ENCODE measurements around the gene C1orf226.
"Not testable (repeated sequence)": the region's sequence is repeated elsewhere in the genome, so short reads cannot be mapped to it uniquely, and the experiment has no call there.

C1orf226 gene, protein sequence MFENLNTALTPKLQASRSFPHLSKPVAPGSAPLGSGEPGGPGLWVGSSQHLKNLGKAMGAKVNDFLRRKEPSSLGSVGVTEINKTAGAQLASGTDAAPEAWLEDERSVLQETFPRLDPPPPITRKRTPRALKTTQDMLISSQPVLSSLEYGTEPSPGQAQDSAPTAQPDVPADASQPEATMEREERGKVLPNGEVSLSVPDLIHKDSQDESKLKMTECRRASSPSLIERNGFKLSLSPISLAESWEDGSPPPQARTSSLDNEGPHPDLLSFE

GRCh38 chr1:162381383-162381782 is at the start of gene C1orf226:
Gene C1orf226 (plus strand): TSS chr1:162381728. CDS start chr1:162381902, 174 bp downstream.
- H3K27me3 Mint-ChIP-seq = peaks cover 2 to 3% of the 10 kb centered on the region in 2 donors
- no peaks in the 10 kb centered on the region for H3K9me3 Mint-ChIP-seq
- no peak for DNase-seq
- ATAC-seq (replicated peaks) = no peak
- no peaks in the 10 kb centered on the region for H3K4me1 Mint-ChIP-seq
- H3K27ac Mint-ChIP-seq = no peak within 1 kb of the TSS
- no peak within 1 kb of the TSS for H3K4me3 Mint-ChIP-seq
- no peaks in the 10 kb centered on the region for H3K36me3 Mint-ChIP-seq

- ATAC-seq (replicated peaks) (no peak), DNase-seq (no peak)
- Mint-ChIP-seq H3K27me3 (peaks cover 16 to 18% of the 10 kb centered on the region in 2 donors), H3K9me3 (no peaks in the 10 kb centered on the region), H3K36me3 (no peaks in the 10 kb centered on the region), H3K4me1 (no peaks in the 10 kb centered on the region), H3K27ac (no peak overlapping the region), H3K4me3 (no peak overlapping the region)
These were observed 47.5 kb upstream of the C1orf226 start for GRCh38 chr1:162333991-162334390.

DNA sequence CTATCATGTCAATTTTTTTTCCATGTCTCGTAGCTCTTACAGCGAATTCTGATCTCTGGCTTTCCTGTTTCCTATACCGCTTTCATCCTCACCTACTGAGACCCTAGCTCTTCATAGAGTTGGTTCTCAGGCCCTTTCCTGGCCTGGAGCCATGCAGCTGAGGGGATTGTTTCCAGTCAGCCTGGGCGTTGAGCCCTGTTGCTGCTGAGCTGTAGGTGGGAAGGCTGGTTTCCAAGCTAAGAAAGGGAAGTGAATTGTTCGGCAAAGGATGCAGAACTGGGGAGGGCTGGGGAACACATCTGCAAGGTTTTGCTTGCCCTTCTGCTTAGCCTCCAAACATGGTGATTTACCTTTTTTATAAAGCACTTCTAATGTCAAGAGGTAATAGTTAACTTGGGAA is 46.4 kb upstream of the C1orf226 start:
- Mint-ChIP-seq H3K27me3 (peaks cover 16 to 18% of the 10 kb centered on the region in 2 donors), H3K4me3 (no peak overlapping the region), H3K9me3 (no peaks in the 10 kb centered on the region), H3K4me1 (no peaks in the 10 kb centered on the region), H3K27ac (no peak overlapping the region), H3K36me3 (no peaks in the 10 kb centered on the region)
- no peak for DNase-seq
- ATAC-seq (replicated peaks) = no peak

- ATAC-seq (replicated peaks) = no peak
- H3K36me3 Mint-ChIP-seq = no peaks in the 10 kb centered on the region
- H3K9me3 Mint-ChIP-seq = no peaks in the 10 kb centered on the region
- no peak overlapping the region for H3K27ac Mint-ChIP-seq
- DNase-seq = no peak
- no peaks in the 10 kb centered on the region for H3K4me1 Mint-ChIP-seq
- peaks cover 10 to 11% of the 10 kb centered on the region in 2 donors for H3K27me3 Mint-ChIP-seq
- H3K4me3 Mint-ChIP-seq = no peak overlapping the region
These were observed 44.8 kb upstream of the C1orf226 start for GRCh38 chr1:162336621-162337285.

- no peak for ATAC-seq (replicated peaks)
- no peak for DNase-seq
- no peaks in the 10 kb centered on the region for H3K4me1 Mint-ChIP-seq
- H3K27ac Mint-ChIP-seq = no peak overlapping the region
- no peaks in the 10 kb centered on the region for H3K27me3 Mint-ChIP-seq
- H3K36me3 Mint-ChIP-seq = no peaks in the 10 kb centered on the region
- no peak overlapping the region for H3K4me3 Mint-ChIP-seq
- H3K9me3 Mint-ChIP-seq = no peaks in the 10 kb centered on the region
These were observed 39.0 kb upstream of the C1orf226 start for GRCh38 chr1:162342452-162342983.

DNA sequence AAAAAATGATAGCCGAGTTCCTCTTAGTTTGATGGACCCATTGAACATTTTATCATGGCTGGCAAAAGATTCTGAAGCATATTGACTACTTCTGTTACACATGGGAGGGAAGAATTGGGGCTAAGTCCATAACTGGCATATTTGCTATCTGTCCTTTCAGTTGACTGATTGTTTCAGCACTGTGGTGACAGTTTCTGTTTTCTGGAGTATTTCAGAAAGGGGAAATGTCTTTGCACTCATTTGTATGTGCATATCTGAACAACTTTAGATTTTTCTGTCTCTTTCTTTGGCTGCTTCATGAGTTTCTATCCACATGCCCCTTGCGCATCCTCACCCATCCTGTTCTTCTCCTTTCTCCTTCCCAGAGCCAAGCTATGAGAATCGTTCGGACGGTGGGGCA is 38.1 kb upstream of the C1orf226 start:
- no peaks in the 10 kb centered on the region for H3K9me3 Mint-ChIP-seq
- no peak overlapping the region for H3K27ac Mint-ChIP-seq
- H3K27me3 Mint-ChIP-seq = no peaks in the 10 kb centered on the region
- H3K36me3 Mint-ChIP-seq = no peaks in the 10 kb centered on the region
- DNase-seq (no peak), ATAC-seq (replicated peaks) (no peak)
- H3K4me1 Mint-ChIP-seq = no peaks in the 10 kb centered on the region
- no peak overlapping the region for H3K4me3 Mint-ChIP-seq

- Mint-ChIP-seq H3K27ac (no peak overlapping the region), H3K4me3 (no peak overlapping the region), H3K4me1 (no peaks in the 10 kb centered on the region), H3K27me3 (peaks cover 0 to 5% of the 10 kb centered on the region in 2 donors), H3K36me3 (no peaks in the 10 kb centered on the region), H3K9me3 (no peaks in the 10 kb centered on the region)
- no peak for DNase-seq
- ATAC-seq (replicated peaks) = no peak
These were observed 34.2 kb upstream of the C1orf226 start for GRCh38 chr1:162347281-162347680.

DNA sequence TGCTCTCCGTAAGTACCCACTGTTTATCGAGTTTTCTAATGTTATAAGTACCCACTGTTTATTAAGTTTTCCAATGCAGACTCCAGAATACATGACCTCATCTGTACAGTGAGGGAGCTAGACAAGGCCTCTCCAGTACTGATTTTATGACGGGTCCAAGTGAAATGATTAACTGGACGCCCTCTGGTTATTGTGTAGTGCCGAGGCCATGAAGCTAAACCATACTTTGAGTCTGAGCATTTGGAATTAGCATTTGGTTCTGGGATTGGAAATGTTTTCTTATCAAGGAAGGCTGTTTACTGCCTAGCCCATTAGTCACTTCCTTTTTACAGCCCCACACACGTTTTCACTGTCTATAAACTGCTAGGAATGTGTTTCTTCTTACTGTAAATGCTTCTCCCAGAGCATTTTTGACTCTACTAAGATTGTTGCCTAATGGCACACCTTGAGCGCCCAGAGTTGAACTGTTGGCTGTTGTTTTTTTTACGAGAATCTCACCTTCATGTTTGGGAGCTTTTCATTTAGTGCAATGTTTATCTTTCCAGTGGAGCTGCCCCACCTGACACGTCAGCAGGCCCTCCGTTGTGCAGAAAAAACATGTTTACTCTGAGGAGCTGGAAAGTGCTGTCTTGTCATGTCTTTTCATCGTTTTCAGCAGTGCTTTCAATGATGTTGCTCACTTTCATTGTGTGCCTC is 31.7 kb upstream of the C1orf226 start:
- no peaks in the 10 kb centered on the region for H3K36me3 Mint-ChIP-seq
- ATAC-seq (replicated peaks) = no peak
- DNase-seq = no peak
- H3K4me3 Mint-ChIP-seq = no peak overlapping the region
- no peaks in the 10 kb centered on the region for H3K4me1 Mint-ChIP-seq
- H3K27me3 Mint-ChIP-seq = peaks cover 0 to 5% of the 10 kb centered on the region in 2 donors
- H3K9me3 Mint-ChIP-seq = no peaks in the 10 kb centered on the region
- H3K27ac Mint-ChIP-seq = no peak overlapping the region

DNA sequence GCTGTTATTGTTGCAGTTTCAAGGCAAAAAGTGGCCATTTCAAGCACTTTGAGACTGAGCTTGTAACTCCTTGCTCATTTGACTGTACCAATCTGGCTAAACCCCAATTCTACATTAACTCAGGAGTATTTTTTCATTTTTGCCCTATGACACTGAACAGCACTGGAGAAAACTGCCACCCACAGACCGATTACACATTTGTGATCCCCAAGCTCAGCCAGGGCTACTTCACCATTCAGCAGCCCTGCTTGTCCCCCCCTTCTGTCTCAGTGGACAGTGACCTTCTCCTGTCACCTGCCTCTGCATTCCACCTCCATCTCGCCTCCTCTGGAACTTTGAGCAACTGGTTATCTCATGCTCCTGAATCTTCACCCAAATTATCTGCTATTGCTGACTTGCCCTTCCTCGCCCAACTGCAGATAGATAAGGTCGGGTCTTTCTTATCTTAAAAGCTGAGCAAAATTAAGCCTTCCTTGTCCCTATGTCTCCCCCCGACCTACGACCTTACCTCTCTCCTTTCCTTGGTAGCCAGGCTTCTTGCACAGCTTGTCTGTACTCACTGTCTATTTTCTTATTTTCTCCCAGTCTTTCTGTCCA is 30.2 kb upstream of the C1orf226 start:
- ATAC-seq (replicated peaks) (no peak), DNase-seq (no peak)
- H3K9me3 Mint-ChIP-seq = no peaks in the 10 kb centered on the region
- H3K27ac Mint-ChIP-seq = no peak overlapping the region
- H3K4me3 Mint-ChIP-seq = no peak overlapping the region
- H3K36me3 Mint-ChIP-seq = no peaks in the 10 kb centered on the region
- H3K27me3 Mint-ChIP-seq = peaks cover 4 to 5% of the 10 kb centered on the region in 2 donors
- no peaks in the 10 kb centered on the region for H3K4me1 Mint-ChIP-seq

DNA sequence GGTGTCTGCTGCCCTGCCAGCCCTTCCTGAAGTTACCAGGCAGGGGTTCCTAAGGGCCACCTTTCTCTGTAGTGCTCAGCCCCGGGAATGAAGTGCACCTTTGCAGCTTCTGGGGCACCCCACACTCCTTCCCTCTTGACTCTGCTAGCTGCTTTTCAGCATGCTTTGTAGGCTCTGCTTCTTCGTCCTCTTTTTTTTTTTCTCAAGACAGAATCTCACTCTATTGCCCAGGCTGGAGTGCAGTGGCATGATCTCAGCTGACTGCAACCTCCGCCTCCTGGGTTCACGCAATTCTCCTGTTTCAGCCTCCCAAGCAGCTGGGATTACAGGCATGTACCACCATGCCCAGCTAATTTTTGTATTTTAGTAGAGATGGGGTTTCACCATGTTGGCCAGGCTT is 29.7 kb upstream of the C1orf226 start:
- not testable (repeated sequence) for H3K36me3 Mint-ChIP-seq; H3K4me3 Mint-ChIP-seq; DNase-seq; H3K9me3 Mint-ChIP-seq; ATAC-seq (replicated peaks); H3K4me1 Mint-ChIP-seq; H3K27ac Mint-ChIP-seq; H3K27me3 Mint-ChIP-seq

- ATAC-seq (replicated peaks) = no peak
- Mint-ChIP-seq H3K36me3 (no peaks in the 10 kb centered on the region), H3K4me3 (no peak overlapping the region), H3K4me1 (no peaks in the 10 kb centered on the region), H3K27me3 (peaks cover 16 to 20% of the 10 kb centered on the region in 2 donors), H3K9me3 (no peaks in the 10 kb centered on the region), H3K27ac (no peak overlapping the region)
- DNase-seq = no peak
These were observed 28.4 kb upstream of the C1orf226 start for GRCh38 chr1:162353078-162353477.

DNA sequence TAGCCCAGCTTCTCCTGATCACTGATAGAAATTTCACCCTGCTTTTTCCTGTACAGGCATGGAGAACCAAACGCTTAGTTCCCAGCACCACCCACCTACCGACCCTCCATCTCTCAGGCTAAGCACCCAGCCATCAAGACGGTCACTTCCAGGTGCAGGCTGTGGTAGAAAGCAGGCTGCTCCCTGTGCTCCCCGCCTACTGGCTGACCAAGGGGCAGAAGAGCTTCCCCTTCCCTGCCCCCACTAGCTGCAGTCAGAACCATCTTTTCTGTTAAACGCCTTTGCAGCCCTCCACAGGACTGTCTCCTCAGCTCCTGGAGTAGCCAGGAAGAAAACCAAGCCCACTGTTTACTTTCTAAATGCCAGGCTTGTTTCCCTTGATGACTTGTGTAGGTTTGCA is 27.8 kb upstream of the C1orf226 start:
- peaks cover 16 to 20% of the 10 kb centered on the region in 2 donors for H3K27me3 Mint-ChIP-seq
- no peaks in the 10 kb centered on the region for H3K4me1 Mint-ChIP-seq
- H3K27ac Mint-ChIP-seq = no peak overlapping the region
- DNase-seq (no peak), ATAC-seq (replicated peaks) (no peak)
- no peak overlapping the region for H3K4me3 Mint-ChIP-seq
- H3K9me3 Mint-ChIP-seq = no peaks in the 10 kb centered on the region
- no peaks in the 10 kb centered on the region for H3K36me3 Mint-ChIP-seq

DNA sequence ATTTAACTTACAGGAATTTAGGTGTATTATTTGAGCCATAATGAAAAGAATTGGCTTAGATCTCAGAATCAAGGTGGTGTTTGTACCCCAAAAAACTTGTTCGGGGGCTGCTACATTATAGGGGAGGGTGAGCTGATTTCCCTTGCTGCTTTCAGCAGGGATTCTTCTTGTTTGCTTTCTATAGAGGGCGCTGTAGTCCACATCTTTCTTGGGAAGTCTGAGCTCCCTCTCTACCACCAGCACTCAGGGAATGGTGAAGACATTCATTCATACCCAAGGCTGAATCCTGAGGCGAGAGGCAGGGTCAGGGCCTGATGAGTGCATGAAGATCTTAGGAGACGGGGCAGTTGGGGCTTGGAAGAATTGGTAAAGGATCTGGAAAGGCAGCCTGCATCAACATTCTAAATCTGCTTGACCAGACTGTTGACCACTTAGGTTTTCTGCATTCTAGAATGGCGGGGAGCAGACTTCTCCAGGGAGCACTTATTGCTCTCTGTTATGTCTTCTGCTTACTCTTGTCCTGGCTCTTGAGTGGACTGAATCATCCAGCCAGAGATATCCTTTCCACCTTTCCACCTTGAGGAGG is 23.8 kb upstream of the C1orf226 start:
- peak in 1 of 2 donors; percentile 26 for ATAC-seq (replicated peaks)
- Mint-ChIP-seq H3K4me1 (peaks cover 5 to 10% of the 10 kb centered on the region in 2 donors), H3K27ac (no peak overlapping the region), H3K9me3 (no peaks in the 10 kb centered on the region), H3K36me3 (no peaks in the 10 kb centered on the region), H3K27me3 (peaks cover 18 to 26% of the 10 kb centered on the region in 2 donors), H3K4me3 (no peak overlapping the region)
- no peak for DNase-seq

DNA sequence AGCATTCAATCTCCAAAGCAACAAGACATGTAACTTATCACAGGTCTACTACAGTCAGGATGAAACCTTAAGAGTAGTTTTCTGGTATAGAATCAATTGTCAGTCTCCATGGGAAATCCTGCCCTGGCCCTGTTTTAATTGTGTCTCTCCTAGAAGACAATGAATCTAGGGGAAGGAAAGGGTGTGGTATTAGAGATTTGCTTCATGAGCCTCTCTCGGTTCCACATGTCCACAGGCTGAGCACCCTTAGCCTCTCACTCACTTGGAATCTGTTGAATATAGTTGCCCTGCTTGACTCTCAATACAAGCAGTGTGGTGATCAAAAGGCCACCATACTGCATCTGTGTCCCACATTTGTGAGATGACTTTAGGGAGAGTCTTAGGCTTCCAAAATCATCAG is 22.6 kb upstream of the C1orf226 start:
- DNase-seq (no peak), ATAC-seq (replicated peaks) (no peak)
- no peaks in the 10 kb centered on the region for H3K36me3 Mint-ChIP-seq
- H3K4me3 Mint-ChIP-seq = no peak overlapping the region
- peaks cover 5 to 10% of the 10 kb centered on the region in 2 donors for H3K4me1 Mint-ChIP-seq
- H3K27me3 Mint-ChIP-seq = peaks cover 27 to 37% of the 10 kb centered on the region in 2 donors
- H3K9me3 Mint-ChIP-seq = no peaks in the 10 kb centered on the region
- H3K27ac Mint-ChIP-seq = no peak overlapping the region
